Gastroesophageal sphincter (tissue), 4 donors: Measurements from ENCODE around the gene HECW1. TPM values are rescaled to one million over a fixed set of nuclear protein-coding genes. Genes with fewer than 3 reads are reported as not detected.

Experiments
- ATAC-seq: fragments of 150-250 bp; one replicate; pipeline ENCODE4 v1.9.1; 2016; ENCODE audit warnings: mild to moderate bottlenecking, moderate library complexity
- H3K27ac ChIP-seq, 4 donors: fragments of 200-600 bp; sonication (generic) in 3 of 4; 1 replicate in 3 of 4; 2 replicates in 1 of 4; pipeline ENCODE4 v1.5.1; 2016 to 2019
- H3K27me3 ChIP-seq: fragments of 200-600 bp; sonication (generic); one replicate; pipeline ENCODE4 v1.5.1; 2019
- H3K36me3 ChIP-seq, 2 donors: fragments of 200-600 bp; sonication (generic); one replicate each; pipeline ENCODE4 v1.5.1; 2019; ENCODE audit warnings: control low read depth in 1 of 2
- H3K4me1 ChIP-seq, 3 donors: fragments of 200-600 bp; sonication (generic); 1 replicate in 2 of 3; 2 replicates in 1 of 3; pipeline ENCODE4 v1.5.1; 2016 to 2019; ENCODE audit warnings: control low read depth in 2 of 3
- H3K4me3 ChIP-seq, 2 donors: fragments of 200-600 bp; sonication (generic); one replicate each; pipeline ENCODE4 v1.5.1; 2019; ENCODE audit warnings: mild to moderate bottlenecking in 1 of 2, moderate library complexity in 1 of 2
- H3K9me3 ChIP-seq, 3 donors: fragments of 200-600 bp; sonication (generic); one replicate each; pipeline ENCODE4 v1.5.1; 2017 to 2019; ENCODE audit warnings: control low read depth in 2 of 3
- CTCF ChIP-seq, 4 experiments: fragments of 200-600 bp in 2 of 4; fragments of 450-650 bp in 2 of 4; sonication (generic) in 1 of 4; IDR thresholded peaks; one replicate each; pipeline ENCODE4 v1.5.1; 2017 to 2019; ENCODE audit warnings: antibody characterized with exemption in 4 of 4, mild to moderate bottlenecking in 2 of 4, moderate library complexity in 2 of 4
- EP300 ChIP-seq: sonication (generic); formaldehyde crosslinking; IDR thresholded peaks from one replicate; pipeline ENCODE4 v1.6.1; 2017; ENCODE audit warnings: antibody characterized with exemption, mild to moderate bottlenecking
- POLR2A ChIP-seq, 2 donors: fragments of 450-650 bp; IDR thresholded peaks; one replicate each; pipeline ENCODE4 v1.6.1; 2017; ENCODE audit warnings: antibody characterized with exemption in 2 of 2, mild to moderate bottlenecking in 2 of 2, moderate library complexity in 1 of 2
- POLR2AphosphoS5 ChIP-seq: sonication (generic); formaldehyde crosslinking; IDR thresholded peaks from one replicate; pipeline ENCODE4 v1.6.1; 2017; ENCODE audit warnings: antibody characterized with exemption
- WGBS, 2 donors: methylation state at CpG; one replicate each; pipeline ENCODE4 v1.1.5; 2018; ENCODE audit warnings: low coverage in 1 of 2; 5-methylcytosine and 5-hydroxymethylcytosine counted together
- total RNA-seq, 4 donors: library from RNA; depleted of rRNA; stranded (reverse); fragments of >200 nt; gene quantifications; one replicate each; pipeline ENCODE4 v1.1.0, GENCODE V29; 2016

The HECW1 gene
- total RNA-seq, 4 donors from 2014 or later: 0.04 to 0.31 (median 0.13) TPM; not detected in 1

- H3K4me1 ChIP-seq: peaks cover 0 to 31% (median 15%) of the 10 kb centered on the region in 3 donors
- H3K27ac ChIP-seq: peak overlapping the region in 1 of 4 donors; percentile 3
- no peak for ATAC-seq
Measured at GRCh38 chr7:43585562-43585961, 473.1 kb downstream of the HECW1 start.

GRCh38 chr7:43586251-43586900, 473.9 kb downstream of the HECW1 start:
- H3K36me3 ChIP-seq: no peaks in the 10 kb centered on the region

More at GRCh38 chr7:43585562-43585961, 473.1 kb downstream of the HECW1 start:
- TF ChIP-seq EP300: no peak
- peak; percentile 35 for TF ChIP-seq POLR2AphosphoS5
- 44 to 69% methylated on average over 2 of the region's 2 CpGs for WGBS, 2 donors
- Histone ChIP-seq H3K9me3 (no peaks in the 10 kb centered on the region), H3K4me3 (no peak overlapping the region), H3K27me3 (no peaks in the 10 kb centered on the region), H3K36me3 (no peaks in the 10 kb centered on the region)

GRCh38 chr7:43588477-43589132, 476.2 kb downstream of the HECW1 start:
- no peak overlapping the region for H3K4me3 ChIP-seq
- H3K9me3 ChIP-seq: no peaks in the 10 kb centered on the region
- H3K36me3 ChIP-seq: no peaks in the 10 kb centered on the region
- WGBS, 2 donors: 93 to 100% methylated on average over 2 to 5 of the region's 5 CpGs
- no peak overlapping the region for H3K27ac ChIP-seq
- no peak for ATAC-seq
- peaks cover 0 to 26% (median 15%) of the 10 kb centered on the region in 3 donors for H3K4me1 ChIP-seq
- no peaks in the 10 kb centered on the region for H3K27me3 ChIP-seq
- TF ChIP-seq EP300 (no peak), POLR2AphosphoS5 (no peak), POLR2A (IDR thresholded peaks at IDR 0.05) (no peak), CTCF (IDR thresholded peaks at IDR 0.05) (no peak)

More at GRCh38 chr7:43586251-43586900, 473.9 kb downstream of the HECW1 start:
- Histone ChIP-seq H3K27me3 (no peaks in the 10 kb centered on the region), H3K27ac (peak overlapping the region in 1 of 4 donors; percentile 3), H3K4me3 (no peak overlapping the region), H3K4me1 (peaks cover 0 to 31% (median 15%) of the 10 kb centered on the region in 3 donors), H3K9me3 (no peaks in the 10 kb centered on the region)
- ATAC-seq: no peak
- TF ChIP-seq CTCF (IDR thresholded peaks at IDR 0.05) (no peak), EP300 (no peak), POLR2A (IDR thresholded peaks at IDR 0.05) (no peak), POLR2AphosphoS5 (no peak)
- 72 to 73% methylated on average over 4 of the region's 4 CpGs for WGBS, 2 donors

GRCh38 chr7:43589133-43589478, 476.7 kb downstream of the HECW1 start:
- Histone ChIP-seq H3K4me1 (peaks cover 0 to 23% (median 15%) of the 10 kb centered on the region in 3 donors), H3K27ac (no peak overlapping the region), H3K4me3 (no peak overlapping the region), H3K9me3 (no peaks in the 10 kb centered on the region), H3K27me3 (no peaks in the 10 kb centered on the region), H3K36me3 (no peaks in the 10 kb centered on the region)
- no peak for TF ChIP-seq EP300
- no peak for TF ChIP-seq POLR2A (IDR thresholded peaks at IDR 0.05)
- no peak for TF ChIP-seq CTCF (IDR thresholded peaks at IDR 0.05)
- TF ChIP-seq POLR2AphosphoS5: no peak
- no peak for ATAC-seq

- H3K27ac ChIP-seq: no peak overlapping the region
- H3K27me3 ChIP-seq: no peaks in the 10 kb centered on the region
- TF ChIP-seq POLR2AphosphoS5 (no peak), EP300 (no peak), CTCF (IDR thresholded peaks at IDR 0.05) (no peak), POLR2A (IDR thresholded peaks at IDR 0.05) (no peak)
- H3K36me3 ChIP-seq: no peaks in the 10 kb centered on the region
- no peak for ATAC-seq
- H3K4me1 ChIP-seq: peaks cover 0 to 17% (median 11%) of the 10 kb centered on the region in 3 donors
- H3K4me3 ChIP-seq: no peak overlapping the region
- 96 to 97% methylated on average over 3 of the region's 3 CpGs for WGBS, 2 donors
- no peaks in the 10 kb centered on the region for H3K9me3 ChIP-seq
Measured at GRCh38 chr7:43589728-43590127, 477.3 kb downstream of the HECW1 start.
